OCI-LY7 (cell line): ENCODE results near the gene ASH1L. TPM values are rescaled to one million over a fixed set of nuclear protein-coding genes. Genes with fewer than 3 reads are reported as not detected.

Source experiments
- BruUV-seq: library from RNA; stranded (reverse); fragments of 400-500 nt; replicated peaks from 2 replicates; lab custom pipeline; 2021; lab: Mats Ljungman, UMichigan
- CTCF ChIA-PET: fragments of 300-600 bp; sonication (Branson Sonifier 250); formaldehyde crosslinking; loops from one replicate; lab custom pipeline; 2022; ENCODE audit warnings: antibody characterized with exemption; ENCODE audit not compliant: unreplicated experiment; lab: Charles Lee
- POLR2A ChIA-PET: fragments of 300-600 bp; sonication (Branson Sonifier 250); formaldehyde crosslinking; loops from one replicate; lab custom pipeline; 2022; ENCODE audit warnings: antibody characterized with exemption; lab: Charles Lee
- DNase-seq: peaks from one replicate; pipeline ENCODE4 v3.0.0-alpha.2; 2015; ENCODE audit warnings: low spot score
- H2AFZ ChIP-seq: fragments of 200-600 bp; sonication (generic), shearing (Covaris generic); 2 replicates; pipeline ENCODE4 v1.6.1; 2014; ENCODE audit warnings: mild to moderate bottlenecking, antibody characterized with exemption, low read length, moderate library complexity
- H3K27ac ChIP-seq: fragments of 200-600 bp; sonication (generic); 2 replicates; pipeline ENCODE4 v1.5.1; 2014; ENCODE audit warnings: mixed run types, low read depth, mild to moderate bottlenecking, moderate library complexity, low read length, inconsistent platforms; ENCODE audit not compliant: poor library complexity, severe bottlenecking
- H3K36me3 ChIP-seq: fragments of 200-600 bp; sonication (generic); 2 replicates; pipeline ENCODE4 v1.6.1; 2014; ENCODE audit warnings: mild to moderate bottlenecking, antibody characterized with exemption, low read length, moderate library complexity, mixed read lengths; ENCODE audit not compliant: insufficient read depth
- H3K4me1 ChIP-seq: fragments of 200-600 bp; sonication (generic); 2 replicates; pipeline ENCODE4 v1.5.1; 2014; ENCODE audit warnings: mild to moderate bottlenecking, low read length; ENCODE audit not compliant: insufficient read depth, poor library complexity, severe bottlenecking
- H3K4me2 ChIP-seq: fragments of 200-600 bp; sonication (generic); 2 replicates; pipeline ENCODE4 v1.6.1; 2014; ENCODE audit warnings: mild to moderate bottlenecking, low read length
- H3K4me3 ChIP-seq: fragments of 200-600 bp; sonication (generic); 2 replicates; pipeline ENCODE4 v1.5.1; 2014; ENCODE audit warnings: mild to moderate bottlenecking, low read depth, low read length; ENCODE audit not compliant: poor library complexity, severe bottlenecking
- H3K79me2 ChIP-seq: fragments of 200-600 bp; sonication (generic); 2 replicates; pipeline ENCODE4 v1.6.1; 2016; ENCODE audit warnings: low read depth, mild to moderate bottlenecking, low read length, moderate library complexity, mixed read lengths; ENCODE audit not compliant: insufficient read depth
- H3K9me2 ChIP-seq: fragments of 200-600 bp; sonication (generic); 2 replicates; pipeline ENCODE4 v1.6.1; 2016; ENCODE audit warnings: mild to moderate bottlenecking, low read length, mixed read lengths; ENCODE audit not compliant: insufficient read depth
- H3K9me3 ChIP-seq: fragments of 200-600 bp; sonication (generic); 2 replicates; pipeline ENCODE4 v1.6.1; 2014; ENCODE audit warnings: mild to moderate bottlenecking, mixed run types, low read length, mixed read lengths
- H4K20me1 ChIP-seq: fragments of 200-600 bp; sonication (generic); 2 replicates; pipeline ENCODE4 v1.6.1; 2014; ENCODE audit warnings: mild to moderate bottlenecking, antibody characterized with exemption, low read length, moderate library complexity, mixed read lengths; ENCODE audit not compliant: insufficient read depth
- CTCF ChIP-seq: fragments of 200-600 bp; sonication (generic); conservative IDR thresholded peaks from 2 replicates; pipeline ENCODE4 v1.5.1; 2014; ENCODE audit warnings: mild to moderate bottlenecking, antibody characterized with exemption, low read length, moderate library complexity, mixed read lengths
- EZH2phosphoT487 ChIP-seq: fragments of 200-600 bp; sonication (generic); IDR thresholded peaks from 2 replicates; pipeline ENCODE4 v1.6.1; 2018; ENCODE audit warnings: low read depth, borderline replicate concordance, mild to moderate bottlenecking, mixed run types, antibody characterized with exemption, low read length, moderate library complexity, mixed read lengths
- intact Hi-C: fragments of 100-400 bp; cut with micrococcal nuclease; formaldehyde crosslinking; loops from one replicate; pipeline ENCODE4 v1.10.0; 2022; ENCODE audit not compliant: unreplicated experiment
- total RNA-seq, 2 experiments: library from RNA; depleted of rRNA in 1 of 2; stranded (reverse); fragments of >200 nt in 1 of 2; shearing (Covaris generic) in 1 of 2; gene quantifications; 2 replicates each; pipeline ENCODE4 v1.2.3, GENCODE V29; 2014 to 2022

Gene ASH1L
- total RNA-seq, 2 experiments from 2014 or later = 33.2 to 49.6 TPM

GRCh38 chr1:155478270-155478852 is 84.2 kb downstream of the ASH1L start:
- Histone ChIP-seq H4K20me1 (no peaks in the 10 kb centered on the region), H3K9me2 (no peaks in the 10 kb centered on the region), H3K4me1 (no peaks in the 10 kb centered on the region), H3K4me3 (no peak overlapping the region), H3K79me2 (peaks cover 14% of the 10 kb centered on the region), H3K27ac (no peak overlapping the region), H3K4me2 (no peak overlapping the region), H3K9me3 (no peaks in the 10 kb centered on the region), H3K36me3 (peaks cover 74% of the 10 kb centered on the region), H2AFZ (no peak overlapping the region)
- ChIA-PET CTCF (no interaction called here), POLR2A (no interaction called here)
- TF ChIP-seq CTCF (no peak), EZH2phosphoT487 (no peak)
- BruUV-seq = no TSS peak
- intact Hi-C loops = no loop called here
- DNase-seq = no peak

GRCh38 chr1:155474146-155474545 is 88.5 kb downstream of the ASH1L start:
- Histone ChIP-seq H3K27ac (no peak overlapping the region), H3K4me3 (no peak overlapping the region), H3K36me3 (peaks cover 63% of the 10 kb centered on the region), H3K4me1 (no peaks in the 10 kb centered on the region), H2AFZ (no peak overlapping the region), H3K79me2 (0 out of 2 replicates have a peak, but pooled peaks cover 8% of the 10 kb centered on the region), H4K20me1 (no peaks in the 10 kb centered on the region), H3K4me2 (no peak overlapping the region), H3K9me3 (peaks cover 20% of the 10 kb centered on the region; the same call in 1 of the 2 replicates), H3K9me2 (no peaks in the 10 kb centered on the region)
- ChIA-PET CTCF (no interaction called here), POLR2A (no interaction called here)
- no peak for TF ChIP-seq EZH2phosphoT487
- TF ChIP-seq CTCF = no peak
- DNase-seq = no peak
- BruUV-seq = no TSS peak
- intact Hi-C loops = no loop called here

DNA sequence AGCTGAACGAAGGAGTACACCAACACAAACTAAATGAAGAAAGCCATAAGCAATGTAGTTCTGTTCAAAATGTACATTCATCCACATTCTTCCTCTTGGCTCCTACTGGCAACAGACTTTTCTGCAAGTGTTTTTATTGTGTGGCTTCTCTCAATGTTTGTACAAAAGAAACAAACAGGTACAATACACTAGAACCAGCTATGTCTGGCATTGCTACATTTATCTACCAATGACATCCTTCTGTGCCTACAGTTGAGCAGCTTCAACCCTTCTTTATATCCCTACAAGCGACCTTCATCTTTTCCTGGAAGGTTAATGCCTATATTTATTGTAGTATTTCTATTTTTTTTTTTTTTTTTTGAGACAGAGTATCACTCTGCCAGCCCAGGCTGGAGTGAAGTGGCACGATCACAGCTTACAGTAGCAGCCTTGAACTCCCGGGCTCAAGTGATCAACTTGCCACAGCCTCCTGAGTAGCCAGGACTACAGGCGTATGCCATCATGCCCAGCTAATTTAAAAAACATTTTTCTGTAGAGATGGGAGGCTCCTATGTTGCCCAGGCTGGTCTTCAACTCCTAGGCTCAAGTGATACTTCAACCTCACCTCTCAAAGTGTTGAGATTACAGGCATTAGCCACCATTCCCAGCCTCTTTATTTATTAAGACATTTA is 89.3 kb downstream of the ASH1L start:
- Histone ChIP-seq H3K36me3 (peaks cover 60% of the 10 kb centered on the region), H3K9me3 (peaks cover 20% of the 10 kb centered on the region; the same call in 1 of the 2 replicates), H3K9me2 (no peaks in the 10 kb centered on the region), H3K4me3 (no peak overlapping the region), H2AFZ (no peak overlapping the region), H3K27ac (no peak overlapping the region), H3K4me2 (no peak overlapping the region), H3K4me1 (no peaks in the 10 kb centered on the region), H3K79me2 (peaks cover 13% of the 10 kb centered on the region; the same call in 1 of the 2 replicates), H4K20me1 (no peaks in the 10 kb centered on the region)
- CTCF ChIA-PET = no interaction called here
- POLR2A ChIA-PET = interaction anchor here (0.6 kb wide), 1 partner anchor 1258 kb away, joined by 4 read pairs; no protein-coding TSS in a partner anchor
- BruUV-seq = no TSS peak
- intact Hi-C loops = no loop called here
- no peak for DNase-seq
- TF ChIP-seq EZH2phosphoT487 (no peak), CTCF (no peak)
